Naive thymus-derived CD4-positive, alpha-beta T cell (primary cell): Measurements from ENCODE around the gene KCNIP1. TPM values are rescaled to one million over a fixed set of nuclear protein-coding genes. Genes with fewer than 3 reads are reported as not detected.

ENCODE experiments used
- ATAC-seq: fragments of 150-1000 bp; cut with Tn5 transposase; 2 replicates; pipeline ENCODE4 v1.10.0; 2021; ENCODE audit warnings: mild to moderate bottlenecking, moderate library complexity
- CTCF ChIA-PET: fragments of 350-600 bp; sonication (Branson Sonifier 250); formaldehyde crosslinking; loops from one replicate; lab custom pipeline; 2021; ENCODE audit warnings: antibody characterized with exemption; lab: Charles Lee
- POLR2A ChIA-PET: fragments of 350-600 bp; sonication (Branson Sonifier 250); formaldehyde crosslinking; loops from one replicate; lab custom pipeline; 2021; ENCODE audit warnings: antibody characterized with exemption, inconsistent platforms; lab: Charles Lee
- DNase-seq, 9 donors: peaks; one replicate each; pipeline versions ENCODE4 v3.0.0 to v3.0.0-alpha.2; 2020 to 2022; ENCODE audit warnings: mixed read lengths in 1 of 9
- H3K27ac ChIP-seq: one replicate; pipeline ENCODE4 v1.7.0; 2013; ENCODE audit warnings: mild to moderate bottlenecking, low read depth, low read length, moderate library complexity
- H3K27me3 ChIP-seq, 2 donors: one replicate each; pipeline ENCODE4 v1.7.0; 2013; ENCODE audit warnings: low read length in 2 of 2, mild to moderate bottlenecking in 2 of 2, moderate library complexity in 2 of 2; ENCODE audit not compliant: control insufficient read depth in 2 of 2, insufficient read depth in 2 of 2
- H3K36me3 ChIP-seq, 3 experiments: 1 replicate in 2 of 3; 2 replicates in 1 of 3; pipeline ENCODE4 v1.7.0; 2013; ENCODE audit warnings: low read length in 3 of 3, mild to moderate bottlenecking in 3 of 3, moderate library complexity in 1 of 3; ENCODE audit not compliant: insufficient read depth in 3 of 3, control insufficient read depth in 2 of 3
- H3K4me1 ChIP-seq, 2 donors: one replicate each; pipeline ENCODE4 v1.7.0; 2013; ENCODE audit warnings: low read length in 2 of 2, mild to moderate bottlenecking in 2 of 2, moderate library complexity in 1 of 2; ENCODE audit not compliant: control insufficient read depth in 2 of 2, insufficient read depth in 2 of 2
- H3K4me3 ChIP-seq: 2 replicates; pipeline ENCODE4 v1.7.0; 2013; ENCODE audit warnings: mild to moderate bottlenecking, low read length
- H3K9me3 ChIP-seq, 3 experiments: 1 replicate in 2 of 3; 2 replicates in 1 of 3; pipeline ENCODE4 v1.7.0; 2013; ENCODE audit warnings: low read length in 3 of 3; ENCODE audit not compliant: control insufficient read depth in 2 of 3
- H3K27ac Mint-ChIP-seq, 9 donors: one replicate each; pipeline ENCODE4 v1.8.0; 2020 to 2022; ENCODE audit warnings: mixed read lengths in 9 of 9, mild to moderate bottlenecking in 8 of 9, moderate library complexity in 5 of 9, inconsistent platforms in 2 of 9
- H3K27me3 Mint-ChIP-seq, 5 donors: one replicate each; pipeline ENCODE4 v1.8.0; 2021 to 2022; ENCODE audit warnings: mixed read lengths in 5 of 5, mild to moderate bottlenecking in 1 of 5
- H3K36me3 Mint-ChIP-seq, 5 donors: one replicate each; pipeline ENCODE4 v1.8.0; 2020 to 2022; ENCODE audit warnings: mixed read lengths in 5 of 5, mild to moderate bottlenecking in 3 of 5, inconsistent platforms in 1 of 5
- H3K4me1 Mint-ChIP-seq, 7 donors: one replicate each; pipeline ENCODE4 v1.8.0; 2020 to 2022; ENCODE audit warnings: mixed read lengths in 7 of 7, mild to moderate bottlenecking in 3 of 7, inconsistent platforms in 1 of 7
- H3K4me3 Mint-ChIP-seq, 10 donors: one replicate each; pipeline ENCODE4 v1.8.0; 2020 to 2022; ENCODE audit warnings: mild to moderate bottlenecking in 10 of 10, mixed read lengths in 10 of 10, moderate library complexity in 6 of 10, inconsistent platforms in 2 of 10
- H3K9me3 Mint-ChIP-seq, 11 donors: one replicate each; pipeline ENCODE4 v1.8.0; 2020 to 2022; ENCODE audit warnings: mixed read lengths in 11 of 11, mild to moderate bottlenecking in 4 of 11, inconsistent platforms in 1 of 11, moderate library complexity in 1 of 11
- intact Hi-C, 2 donors: fragments of 100-400 bp; cut with micrococcal nuclease; formaldehyde crosslinking; loops; one replicate each; pipeline ENCODE4 v1.15.1; 2023
- polyA plus RNA-seq, 2 donors: library from polyadenylated mRNA; unstranded; fragments of 300-500 nt; fragmentation: Illumina TruSeq; gene quantifications; one replicate each; pipeline ENCODE4 v1.2.3, GENCODE V29; 2021
- total RNA-seq, 6 experiments: library from RNA in 5 of 6; stranded (reverse) in 5 of 6; gene quantifications; 1 replicate in 5 of 6; 2 replicates in 1 of 6; pipeline ENCODE4 v1.2.3 and lab custom pipeline; 2021 to 2026

Gene KCNIP1
- total and polyA plus RNA-seq, 7 experiments from 2014 or later = not detected

- Histone ChIP-seq H3K4me3 (no peak overlapping the region), H3K4me1 (no peaks in the 10 kb centered on the region), H3K27me3 (no peaks in the 10 kb centered on the region), H3K36me3 (no peaks in the 10 kb centered on the region), H3K9me3 (no peaks in the 10 kb centered on the region), H3K27ac (no peak overlapping the region)
- H3K27me3 Mint-ChIP-seq = peaks cover 7 to 14% (median 13%) of the 10 kb centered on the region in 5 donors
- H3K36me3 Mint-ChIP-seq = no peaks in the 10 kb centered on the region
- H3K4me3 Mint-ChIP-seq = no peak overlapping the region
- DNase-seq (no peak), ATAC-seq (no peak)
- H3K27ac Mint-ChIP-seq = no peak overlapping the region
- ChIA-PET CTCF (no interaction called here), POLR2A (no interaction called here)
- intact Hi-C loops = no loop called here
- H3K9me3 Mint-ChIP-seq = no peaks in the 10 kb centered on the region
- peaks cover 0 to 2% (median 0%) of the 10 kb centered on the region in 7 donors for H3K4me1 Mint-ChIP-seq
Observed at GRCh38 chr5:170488570-170488969, 15.2 kb upstream of the KCNIP1 start.

DNA sequence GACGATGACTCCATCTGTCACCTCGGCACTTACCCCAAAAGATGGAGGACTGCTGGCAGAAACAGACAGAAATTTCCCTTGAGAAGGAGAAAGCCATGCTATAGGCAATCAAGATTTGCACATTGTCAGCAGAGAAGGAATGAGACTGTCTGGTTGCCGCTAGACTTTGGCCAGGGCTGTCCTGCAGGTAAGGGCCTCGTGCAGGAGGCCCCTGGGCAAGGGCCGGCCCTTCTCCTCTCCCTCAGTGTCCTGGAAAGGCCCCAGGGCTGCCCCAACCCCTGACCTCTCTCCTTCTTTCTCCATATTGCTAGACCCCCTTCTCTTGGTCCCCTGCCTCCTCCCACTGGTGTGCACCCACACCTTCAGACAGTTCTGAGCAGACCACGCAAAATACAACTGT lies 14.6 kb upstream of the KCNIP1 start:
- no peak overlapping the region for H3K4me3 ChIP-seq
- POLR2A ChIA-PET = no interaction called here
- H3K4me1 Mint-ChIP-seq = peaks cover 0 to 2% (median 0%) of the 10 kb centered on the region in 7 donors
- H3K27me3 ChIP-seq = no peaks in the 10 kb centered on the region
- CTCF ChIA-PET = no interaction called here
- no peak for ATAC-seq
- H3K9me3 Mint-ChIP-seq = no peaks in the 10 kb centered on the region
- H3K4me3 Mint-ChIP-seq = no peak overlapping the region
- peaks cover 11 to 18% (median 17%) of the 10 kb centered on the region in 5 donors for H3K27me3 Mint-ChIP-seq
- H3K27ac ChIP-seq = no peak overlapping the region
- H3K27ac Mint-ChIP-seq = no peak overlapping the region
- intact Hi-C loops = no loop called here
- no peaks in the 10 kb centered on the region for H3K36me3 Mint-ChIP-seq
- H3K36me3 ChIP-seq = no peaks in the 10 kb centered on the region
- no peaks in the 10 kb centered on the region for H3K9me3 ChIP-seq
- no peaks in the 10 kb centered on the region for H3K4me1 ChIP-seq
- DNase-seq = no peak

DNA sequence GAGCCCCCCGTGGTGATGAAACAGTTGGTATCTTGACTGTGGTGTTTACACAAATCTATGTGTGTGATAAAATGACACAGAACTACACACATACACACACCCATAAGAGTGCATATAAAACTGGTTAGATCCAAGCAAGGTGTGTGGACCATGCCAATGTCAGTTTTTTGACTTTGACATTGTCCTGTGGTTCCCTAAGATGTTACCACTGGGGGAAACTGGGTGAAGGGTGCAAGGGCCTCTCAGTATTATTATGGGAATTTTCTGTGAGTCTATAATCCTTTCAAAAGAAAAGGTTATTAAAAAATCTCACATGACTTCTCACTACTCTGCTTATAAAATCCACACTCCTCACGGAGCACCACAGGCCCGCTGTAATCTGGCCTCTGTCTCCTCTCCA lies 13.4 kb upstream of the KCNIP1 start:
- H3K27ac ChIP-seq = no peak overlapping the region
- CTCF ChIA-PET = no interaction called here
- Mint-ChIP-seq H3K9me3 (no peaks in the 10 kb centered on the region), H3K36me3 (no peaks in the 10 kb centered on the region), H3K27ac (no peak overlapping the region), H3K27me3 (peaks cover 14 to 22% (median 18%) of the 10 kb centered on the region in 5 donors), H3K4me3 (no peak overlapping the region), H3K4me1 (peaks cover 0 to 2% (median 0%) of the 10 kb centered on the region in 7 donors)
- POLR2A ChIA-PET = no interaction called here
- no peak overlapping the region for H3K4me3 ChIP-seq
- intact Hi-C loops = no loop called here
- ATAC-seq = no peak
- no peaks in the 10 kb centered on the region for H3K27me3 ChIP-seq
- no peaks in the 10 kb centered on the region for H3K4me1 ChIP-seq
- no peaks in the 10 kb centered on the region for H3K36me3 ChIP-seq
- DNase-seq = no peak
- H3K9me3 ChIP-seq = no peaks in the 10 kb centered on the region

- no peak overlapping the region for H3K27ac ChIP-seq
- CTCF ChIA-PET = no interaction called here
- Mint-ChIP-seq H3K4me3 (no peak overlapping the region), H3K9me3 (no peaks in the 10 kb centered on the region), H3K36me3 (no peaks in the 10 kb centered on the region), H3K4me1 (no peaks in the 10 kb centered on the region), H3K27me3 (peaks cover 22 to 29% (median 24%) of the 10 kb centered on the region in 5 donors), H3K27ac (peak overlapping the region in 1 of 9 donors; percentile 42)
- no peaks in the 10 kb centered on the region for H3K4me1 ChIP-seq
- POLR2A ChIA-PET = no interaction called here
- H3K27me3 ChIP-seq = no peaks in the 10 kb centered on the region
- H3K36me3 ChIP-seq = no peaks in the 10 kb centered on the region
- H3K4me3 ChIP-seq = no peak overlapping the region
- ATAC-seq (peak; percentile 58), DNase-seq (no peak)
- intact Hi-C loops = no loop called here
- no peaks in the 10 kb centered on the region for H3K9me3 ChIP-seq
Observed at GRCh38 chr5:170491479-170491878, 12.3 kb upstream of the KCNIP1 start.

DNA sequence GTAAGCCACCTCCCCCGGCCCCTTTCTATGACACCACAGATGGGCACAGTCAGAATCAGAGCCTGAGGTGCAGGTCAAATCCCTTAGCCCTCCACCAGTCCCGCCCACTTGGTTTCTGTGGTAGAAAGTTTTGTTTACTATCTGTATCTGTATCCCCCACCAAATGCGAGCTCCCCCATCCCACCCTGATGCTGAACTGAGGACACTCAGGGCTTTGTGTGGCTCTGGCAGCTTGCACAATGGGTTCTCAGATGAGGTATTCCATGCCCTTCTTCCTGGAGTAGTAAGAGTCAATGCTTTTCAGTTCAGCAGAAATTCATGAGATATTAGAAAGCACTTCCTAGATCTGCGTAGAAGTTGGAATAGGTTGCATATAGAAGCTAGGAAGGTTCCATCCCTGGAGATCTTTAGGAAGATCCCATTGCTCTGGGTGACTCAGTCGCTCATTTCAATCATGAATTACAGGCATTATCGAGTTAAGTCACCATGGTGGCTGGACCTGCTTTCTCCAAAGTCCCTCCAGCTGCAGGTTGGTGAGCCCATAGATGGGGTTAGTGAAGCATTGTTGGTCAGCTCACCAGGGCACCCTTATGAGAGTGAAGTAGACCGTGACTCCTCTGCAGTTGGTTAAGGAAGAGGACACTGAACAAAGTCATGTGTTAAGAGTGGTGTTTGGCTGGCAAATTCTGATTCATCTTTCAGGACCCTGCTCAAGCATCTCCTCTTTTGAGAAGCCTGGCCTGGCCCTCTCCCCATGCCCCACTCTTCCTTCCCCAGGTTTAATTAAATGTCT lies 10.6 kb upstream of the KCNIP1 start:
- Mint-ChIP-seq H3K27me3 (peaks cover 30 to 38% (median 33%) of the 10 kb centered on the region in 5 donors), H3K36me3 (no peaks in the 10 kb centered on the region), H3K4me1 (no peaks in the 10 kb centered on the region), H3K27ac (no peak overlapping the region), H3K9me3 (no peaks in the 10 kb centered on the region), H3K4me3 (no peak overlapping the region)
- no peak for ATAC-seq
- H3K4me3 ChIP-seq = no peak overlapping the region
- H3K4me1 ChIP-seq = no peaks in the 10 kb centered on the region
- no peaks in the 10 kb centered on the region for H3K36me3 ChIP-seq
- H3K9me3 ChIP-seq = no peaks in the 10 kb centered on the region
- no peak overlapping the region for H3K27ac ChIP-seq
- H3K27me3 ChIP-seq = no peaks in the 10 kb centered on the region
- POLR2A ChIA-PET = no interaction called here
- DNase-seq = no peak
- intact Hi-C loops = no loop called here
- CTCF ChIA-PET = no interaction called here

DNA sequence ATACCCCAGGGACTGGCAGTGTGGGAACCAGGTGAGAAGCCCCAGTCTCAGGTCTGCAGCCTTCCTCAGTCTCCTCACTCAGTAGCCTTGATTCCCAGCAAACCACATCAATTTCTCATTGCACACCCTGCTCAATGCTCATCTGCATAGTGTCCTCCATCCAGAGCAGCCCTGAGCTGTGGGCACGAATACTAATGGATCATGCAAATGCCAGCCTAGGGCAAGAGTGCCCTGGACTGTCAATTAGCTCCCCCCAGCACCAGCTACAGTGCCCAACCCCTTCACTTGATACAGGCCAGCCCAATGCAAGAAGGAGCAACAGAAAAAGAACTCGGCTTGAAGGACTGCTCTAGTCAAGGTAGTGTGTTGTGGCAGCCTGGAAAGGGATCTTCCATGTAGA lies 9.8 kb upstream of the KCNIP1 start:
- no peak for ATAC-seq
- CTCF ChIA-PET = no interaction called here
- Histone ChIP-seq H3K9me3 (no peaks in the 10 kb centered on the region), H3K27ac (no peak overlapping the region), H3K4me3 (no peak overlapping the region), H3K4me1 (no peaks in the 10 kb centered on the region), H3K36me3 (no peaks in the 10 kb centered on the region), H3K27me3 (no peaks in the 10 kb centered on the region)
- Mint-ChIP-seq H3K27me3 (peaks cover 29 to 38% (median 33%) of the 10 kb centered on the region in 5 donors), H3K4me3 (no peak overlapping the region), H3K9me3 (no peaks in the 10 kb centered on the region), H3K36me3 (no peaks in the 10 kb centered on the region), H3K4me1 (no peaks in the 10 kb centered on the region), H3K27ac (no peak overlapping the region)
- DNase-seq = no peak
- POLR2A ChIA-PET = no interaction called here
- intact Hi-C loops = no loop called here
